HUDEP-2 (cell line): ENCODE data around the gene FGG.

Source experiments
- DNase-seq, 76 experiments: peaks; one replicate each; lab custom pipeline; 2025; ENCODE audit not compliant: unreplicated experiment in 76 of 76; lab: John Stamatoyannopoulos, UW

Gene FGG

GRCh38 chr4:154588198-154588597, 24.3 kb downstream of the FGG start:
- DNase-seq: no peak

- DNase-seq: no peak
Observed at GRCh38 chr4:154586296-154587033, 26.0 kb downstream of the FGG start.

- no peak for DNase-seq
Observed at GRCh38 chr4:154585369-154586018, 27.0 kb downstream of the FGG start.

- no peak for DNase-seq
Observed at GRCh38 chr4:154584259-154584658, 28.2 kb downstream of the FGG start.

GRCh38 chr4:154583677-154584076, 28.8 kb downstream of the FGG start:
- no peak for DNase-seq

- DNase-seq: no peak
Observed at GRCh38 chr4:154583230-154583629, 29.2 kb downstream of the FGG start.

GRCh38 chr4:154582723-154583122, 29.7 kb downstream of the FGG start:
- DNase-seq: no peak

GRCh38 chr4:154579927-154580326, 32.5 kb downstream of the FGG start:
- no peak for DNase-seq

GRCh38 chr4:154578919-154579318, 33.5 kb downstream of the FGG start:
- no peak for DNase-seq

GRCh38 chr4:154577324-154577723, 35.1 kb downstream of the FGG start:
- no peak for DNase-seq

GRCh38 chr4:154574311-154574710, 38.1 kb downstream of the FGG start:
- DNase-seq: no peak

GRCh38 chr4:154573190-154573870, 39.1 kb downstream of the FGG start:
- DNase-seq: no peak

GRCh38 chr4:154569584-154569983, 42.9 kb downstream of the FGG start:
- DNase-seq: no peak

GRCh38 chr4:154569028-154569427, 43.4 kb downstream of the FGG start:
- DNase-seq: no peak

- no peak for DNase-seq
Observed at GRCh38 chr4:154566639-154567204, 45.7 kb downstream of the FGG start.

GRCh38 chr4:154565704-154566103, 46.8 kb downstream of the FGG start:
- DNase-seq: no peak

GRCh38 chr4:154564311-154564710, 48.1 kb downstream of the FGG start:
- no peak for DNase-seq

GRCh38 chr4:154562697-154563254, 49.7 kb downstream of the FGG start, which contains the start of gene FGB:
TSS of gene FGB (plus strand) at chr4:154563011. CDS start at chr4:154563019, 8 bp downstream.
- no peak for DNase-seq

- DNase-seq: no peak
Observed at GRCh38 chr4:154560824-154561231, 51.6 kb downstream of the FGG start.

GRCh38 chr4:154560419-154560801, 52.0 kb downstream of the FGG start:
- no peak for DNase-seq
